AG10803 (cell line): Measurements from ENCODE around the gene GCLM.

Experiments
- DNase-seq: peaks from one replicate; pipeline ENCODE4 v3.0.0; 2010; ENCODE audit warnings: low read depth
- H3K4me3 ChIP-seq: 2 replicates; pipeline ENCODE4 v1.5.1; 2011; ENCODE audit warnings: mild to moderate bottlenecking, low read length, control low read depth
- TF ChIP-seq, protein P1 (sequence below): conservative IDR thresholded peaks from 2 replicates; pipeline ENCODE4 v1.5.1; 2011; ENCODE audit warnings: mild to moderate bottlenecking, low read length, control low read depth, inconsistent platforms

GCLM gene

DNA sequence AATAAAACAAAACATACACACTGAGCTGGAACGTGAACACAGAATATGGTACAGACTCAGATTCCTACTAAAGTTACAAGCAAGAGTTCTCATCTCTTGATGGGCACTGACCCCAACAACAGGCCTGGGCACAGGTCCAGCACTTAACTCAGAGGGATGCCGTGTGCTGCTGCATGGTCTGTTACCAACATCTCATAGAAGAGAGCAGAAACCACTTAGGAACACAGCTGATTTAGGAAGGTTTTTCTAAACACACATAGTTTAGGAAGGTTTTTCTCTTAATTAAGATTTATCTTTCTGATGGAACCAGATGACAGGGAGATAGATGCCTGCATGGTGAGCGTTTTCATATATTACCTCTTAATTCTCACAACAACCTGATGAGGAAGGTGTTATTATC, 1.5 kb downstream of the GCLM start:
- peak; percentile 54 for DNase-seq

DNA sequence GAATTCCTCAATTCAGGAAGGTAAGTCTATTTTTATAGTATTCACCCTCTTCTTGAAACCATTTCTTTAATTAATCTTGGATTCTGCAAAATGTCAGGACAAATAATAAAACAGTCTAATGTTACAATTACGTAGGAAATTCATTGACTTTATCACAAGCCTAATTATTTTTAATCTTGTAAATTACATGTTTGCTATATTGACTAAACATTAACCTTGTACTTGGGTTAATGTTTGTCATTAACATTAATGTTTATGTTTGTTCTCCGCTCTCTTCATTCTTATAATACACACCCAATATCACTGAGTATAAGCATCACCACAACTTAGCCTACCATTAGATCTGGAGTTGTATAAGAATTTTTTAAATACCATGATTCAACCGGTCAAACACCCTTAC, 2.8 kb downstream of the GCLM start:
- peak overlapping the region; percentile 96 for H3K4me3 ChIP-seq
- no peak for DNase-seq
- TF ChIP-seq, protein P1, sequence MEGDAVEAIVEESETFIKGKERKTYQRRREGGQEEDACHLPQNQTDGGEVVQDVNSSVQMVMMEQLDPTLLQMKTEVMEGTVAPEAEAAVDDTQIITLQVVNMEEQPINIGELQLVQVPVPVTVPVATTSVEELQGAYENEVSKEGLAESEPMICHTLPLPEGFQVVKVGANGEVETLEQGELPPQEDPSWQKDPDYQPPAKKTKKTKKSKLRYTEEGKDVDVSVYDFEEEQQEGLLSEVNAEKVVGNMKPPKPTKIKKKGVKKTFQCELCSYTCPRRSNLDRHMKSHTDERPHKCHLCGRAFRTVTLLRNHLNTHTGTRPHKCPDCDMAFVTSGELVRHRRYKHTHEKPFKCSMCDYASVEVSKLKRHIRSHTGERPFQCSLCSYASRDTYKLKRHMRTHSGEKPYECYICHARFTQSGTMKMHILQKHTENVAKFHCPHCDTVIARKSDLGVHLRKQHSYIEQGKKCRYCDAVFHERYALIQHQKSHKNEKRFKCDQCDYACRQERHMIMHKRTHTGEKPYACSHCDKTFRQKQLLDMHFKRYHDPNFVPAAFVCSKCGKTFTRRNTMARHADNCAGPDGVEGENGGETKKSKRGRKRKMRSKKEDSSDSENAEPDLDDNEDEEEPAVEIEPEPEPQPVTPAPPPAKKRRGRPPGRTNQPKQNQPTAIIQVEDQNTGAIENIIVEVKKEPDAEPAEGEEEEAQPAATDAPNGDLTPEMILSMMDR: no peak

More for the DNA sequence above, 1.5 kb downstream of the GCLM start:
- TF ChIP-seq, protein P1: no peak
- H3K4me3 ChIP-seq: peak overlapping the region; percentile 96

DNA sequence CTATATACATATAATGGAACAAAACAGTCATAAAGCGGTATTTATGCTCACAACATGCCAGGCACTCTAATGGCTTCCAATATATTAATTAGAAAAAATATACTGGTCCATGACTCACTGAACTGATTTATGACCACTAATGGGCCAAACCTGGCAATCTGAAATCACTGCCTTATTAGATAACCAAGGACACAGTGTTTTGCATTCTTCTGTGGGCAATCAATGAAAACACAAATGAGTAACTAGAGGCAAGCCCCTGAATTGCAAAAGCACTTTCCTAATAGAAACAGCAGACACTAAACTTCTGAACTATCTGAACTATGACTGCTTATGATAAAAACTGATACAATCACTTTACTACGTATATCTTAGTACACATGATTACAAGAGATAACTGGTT, 3.5 kb downstream of the GCLM start:
- peak; percentile 76 for DNase-seq
- TF ChIP-seq, protein P1: peak; percentile 11; the same call in 1 of the 2 replicates
- no peak overlapping the region for H3K4me3 ChIP-seq

DNA sequence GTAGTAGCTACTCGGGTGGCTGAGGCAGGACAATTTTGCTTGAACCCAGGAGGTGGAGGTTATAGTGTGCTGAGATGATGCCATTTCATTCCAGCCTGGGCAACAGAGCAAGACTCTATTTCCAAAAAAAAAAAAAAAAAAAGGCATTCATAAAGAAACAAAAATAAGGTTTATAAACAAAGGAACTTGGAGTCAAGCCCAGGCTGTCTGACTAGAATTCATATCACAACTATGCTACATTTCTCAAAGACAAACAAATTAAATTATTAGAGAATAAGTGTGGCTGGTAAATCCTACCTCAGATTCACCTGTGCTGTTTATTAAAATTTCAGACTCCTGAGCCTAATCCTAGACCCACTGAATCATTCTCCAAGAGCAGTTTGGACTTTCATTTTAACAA, 4.2 kb downstream of the GCLM start:
- no peak overlapping the region for H3K4me3 ChIP-seq
- DNase-seq: no peak
- TF ChIP-seq, protein P1: no peak

DNA sequence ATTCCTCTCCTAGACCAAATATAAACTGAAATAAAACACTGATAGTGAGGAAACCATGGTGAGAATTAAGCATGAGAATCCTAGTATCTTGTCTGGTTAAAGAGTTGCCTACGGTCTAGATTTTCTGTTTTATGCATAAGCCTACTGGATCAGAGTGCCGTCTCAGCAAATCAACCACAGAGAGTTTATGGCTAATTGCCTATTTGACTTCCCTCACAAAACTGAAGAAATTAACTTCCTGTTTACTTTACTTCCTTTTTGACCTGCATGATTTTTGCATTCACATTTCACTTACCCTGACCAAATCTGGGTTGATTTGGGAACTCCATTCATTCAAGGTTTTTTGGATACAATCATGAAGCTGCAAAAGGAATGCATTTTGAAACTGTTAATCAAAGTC, 5.0 kb downstream of the GCLM start:
- DNase-seq: no peak
- H3K4me3 ChIP-seq: no peak overlapping the region
- TF ChIP-seq, protein P1: no peak

DNA sequence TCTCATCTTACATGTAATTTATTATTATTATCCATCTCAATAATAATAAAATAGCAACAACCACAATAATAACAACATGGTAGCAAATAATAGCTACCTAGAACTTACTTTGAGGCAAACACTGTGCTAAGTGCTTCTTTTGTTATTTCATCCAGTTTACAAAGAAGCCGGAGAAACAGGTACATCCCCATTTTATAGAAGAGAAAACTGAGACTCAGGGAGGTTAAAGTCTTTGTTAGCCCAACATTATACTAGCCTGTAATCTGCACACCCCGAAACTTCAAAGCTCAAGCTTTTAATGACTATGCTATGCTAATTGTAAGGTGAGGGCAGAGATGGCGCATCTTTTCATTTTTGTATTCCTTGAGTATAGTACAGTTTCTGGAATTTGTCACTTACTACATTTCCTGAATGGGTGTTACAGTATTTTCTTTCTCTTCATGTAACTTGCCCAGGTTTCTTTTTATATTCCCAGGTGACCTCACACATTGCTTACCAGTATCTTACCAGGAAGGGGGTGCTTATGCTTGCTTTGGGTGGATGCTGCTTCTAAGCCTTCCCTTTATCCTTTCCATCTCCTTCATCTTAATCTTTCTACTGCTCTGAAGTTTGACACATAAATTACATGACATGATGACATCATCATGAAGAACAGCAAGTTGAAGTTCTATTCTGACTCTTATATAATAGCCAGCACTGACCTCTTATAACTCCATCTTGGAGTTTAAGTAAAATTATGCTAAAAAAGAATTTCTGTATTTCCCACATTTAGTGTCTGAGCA, 8.3 kb downstream of the GCLM start:
- no peak for DNase-seq
- no peak overlapping the region for H3K4me3 ChIP-seq
- TF ChIP-seq, protein P1: no peak

DNA sequence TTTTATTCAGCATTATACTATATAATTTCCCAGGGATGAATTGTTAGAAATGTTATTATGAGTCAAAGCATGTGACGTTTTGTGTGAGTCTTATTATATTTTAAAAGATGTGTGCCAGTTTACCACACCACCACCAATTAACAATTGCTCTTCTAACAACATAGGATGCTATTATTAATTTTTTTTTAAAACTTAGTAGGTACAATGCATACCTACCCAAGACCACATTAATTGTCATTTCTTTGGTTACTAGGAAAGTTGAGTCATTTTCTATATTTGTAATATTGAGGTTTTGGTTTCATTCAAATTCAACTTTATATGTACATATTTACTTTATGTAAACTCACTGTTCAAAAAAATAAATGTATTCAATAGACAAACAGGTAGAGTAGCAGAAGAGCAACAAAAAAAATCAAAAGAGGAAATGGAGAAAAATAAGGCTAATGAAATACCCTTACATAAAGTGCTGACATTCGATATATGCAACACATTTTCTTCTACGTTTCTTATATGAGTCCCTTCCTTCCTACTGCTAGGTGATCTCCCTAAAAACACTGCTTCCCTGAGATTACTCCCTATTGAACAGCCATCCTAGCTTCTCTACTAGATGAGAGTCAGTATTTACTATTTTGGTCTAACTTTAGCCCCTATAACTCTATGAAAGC, 9.6 kb downstream of the GCLM start:
- DNase-seq: no peak
- no peak overlapping the region for H3K4me3 ChIP-seq
- TF ChIP-seq, protein P1: no peak
